Liver (tissue), 9 donors: Measurements from ENCODE around the gene LYZL6. TPM values are rescaled to one million over a fixed set of nuclear protein-coding genes. Genes with fewer than 3 reads are reported as not detected.

Experiments
- DNase-seq: peaks from one replicate; pipeline ENCODE4 v3.0.0-alpha.2; 2017; ENCODE audit warnings: low spot score
- H3K27ac ChIP-seq, 2 donors: one replicate each; pipeline ENCODE4 v1.7.0; 2013; ENCODE audit warnings: inconsistent platforms in 2 of 2, low read length in 2 of 2, control low read depth in 1 of 2, low read depth in 1 of 2, mild to moderate bottlenecking in 1 of 2
- H3K27me3 ChIP-seq, 4 donors: one replicate each; pipeline versions ENCODE4 v1.6.1 to v1.7.0; 2013; ENCODE audit warnings: low read length in 3 of 4, inconsistent platforms in 1 of 4, mild to moderate bottlenecking in 1 of 4, moderate library complexity in 1 of 4; ENCODE audit not compliant: control insufficient read depth in 4 of 4, insufficient read depth in 4 of 4
- H3K36me3 ChIP-seq, 4 donors: one replicate each; pipeline versions ENCODE4 v1.6.1 to v1.7.0; 2013; ENCODE audit warnings: low read length in 3 of 4, mild to moderate bottlenecking in 3 of 4, low read depth in 1 of 4, moderate library complexity in 1 of 4; ENCODE audit not compliant: control insufficient read depth in 4 of 4, insufficient read depth in 3 of 4
- H3K4me1 ChIP-seq, 4 donors: one replicate each; pipeline versions ENCODE4 v1.6.1 to v1.7.0; 2013; ENCODE audit warnings: low read length in 3 of 4, mild to moderate bottlenecking in 3 of 4, moderate library complexity in 1 of 4; ENCODE audit not compliant: control insufficient read depth in 4 of 4, insufficient read depth in 4 of 4
- H3K4me3 ChIP-seq, 3 donors: one replicate each; pipeline versions ENCODE4 v1.6.1 to v1.7.0; 2013; ENCODE audit warnings: low read length in 3 of 3, control low read depth in 1 of 3, low read depth in 1 of 3, mild to moderate bottlenecking in 1 of 3
- H3K9ac ChIP-seq, 2 donors: one replicate each; pipeline ENCODE4 v1.7.0; 2013; ENCODE audit warnings: low read length in 2 of 2, mild to moderate bottlenecking in 2 of 2, moderate library complexity in 2 of 2, control low read depth in 1 of 2, low read depth in 1 of 2
- H3K9me3 ChIP-seq, 4 donors: one replicate each; pipeline versions ENCODE4 v1.6.1 to v1.7.0; 2013; ENCODE audit warnings: low read length in 3 of 4; ENCODE audit not compliant: control insufficient read depth in 4 of 4
- ATF3 ChIP-seq: IDR thresholded peaks from 2 replicates; pipeline ENCODE4 v1.6.1; 2016; ENCODE audit warnings: antibody characterized with exemption
- CTCF ChIP-seq: fragments of 150-350 bp; IDR thresholded peaks from 2 replicates; pipeline ENCODE4 v1.5.1; 2017; ENCODE audit warnings: improper control_type of control experiment, low read depth, low read length; ENCODE audit not compliant: missing input control
- EGR1 ChIP-seq, 2 donors: IDR thresholded peaks; 2 replicates each; pipeline ENCODE4 v1.6.1; 2016 to 2018; ENCODE audit warnings: antibody characterized with exemption in 2 of 2, low read depth in 2 of 2
- FOXA2 ChIP-seq: IDR thresholded peaks from 2 replicates; pipeline ENCODE4 v1.6.1; 2016; ENCODE audit warnings: antibody characterized with exemption
- GABPA ChIP-seq, 2 donors: IDR thresholded peaks in 1 of 2; conservative IDR thresholded peaks in 1 of 2; 2 replicates each; pipeline ENCODE4 v1.6.1; 2016; ENCODE audit warnings: antibody characterized with exemption in 2 of 2, mild to moderate bottlenecking in 1 of 2, moderate library complexity in 1 of 2
- HNF4A ChIP-seq, 2 donors: conservative IDR thresholded peaks; 2 replicates each; pipeline ENCODE4 v1.6.1; 2016; ENCODE audit warnings: antibody characterized with exemption in 2 of 2, mild to moderate bottlenecking in 2 of 2
- RAD21 ChIP-seq, 2 donors: IDR thresholded peaks; 2 replicates each; pipeline ENCODE4 v1.6.1; 2016; ENCODE audit warnings: antibody characterized with exemption in 2 of 2, mild to moderate bottlenecking in 2 of 2
- RXRA ChIP-seq, 2 donors: IDR thresholded peaks; 2 replicates each; pipeline ENCODE4 v1.6.1; 2017 to 2018; ENCODE audit warnings: antibody characterized with exemption in 2 of 2, mild to moderate bottlenecking in 1 of 2
- SP1 ChIP-seq: IDR thresholded peaks from 2 replicates; pipeline ENCODE4 v1.6.1; 2018; ENCODE audit warnings: antibody characterized with exemption, mild to moderate bottlenecking
- ZBTB33 ChIP-seq: IDR thresholded peaks from 2 replicates; pipeline ENCODE4 v1.6.1; 2016; ENCODE audit warnings: antibody characterized with exemption
- WGBS: extraction: QIAGEN DNeasy Blood & Tissue Kit; methylation state at CpG from one replicate; pipeline ENCODE4 v1.1.7; 2013; 5-methylcytosine and 5-hydroxymethylcytosine counted together
- polyA plus RNA-seq, 2 donors: library from polyadenylated mRNA; stranded (reverse) in 1 of 2; unstranded in 1 of 2; fragments of 200-250 nt in 1 of 2; fragments of >200 nt in 1 of 2; fragmentation: Nextera tagmentation in 1 of 2; extraction: Ambion mirVana in 1 of 2; gene quantifications; one replicate each; pipeline versions ENCODE4 v1.2.1 to v1.2.3, GENCODE V29; 2013 to 2015
- total RNA-seq, 2 donors: library from RNA; depleted of rRNA; stranded (reverse); fragments of >200 nt; gene quantifications; one replicate each; pipeline ENCODE4 v1.2.3, GENCODE V29; 2014
- TF ChIP-seq, protein P1 (sequence below): IDR thresholded peaks from 2 replicates; pipeline ENCODE4 v1.6.1; 2016; ENCODE audit warnings: antibody characterized with exemption
- TF ChIP-seq, protein P2 (sequence below): IDR thresholded peaks from 2 replicates; pipeline ENCODE4 v1.6.1; 2016; ENCODE audit warnings: antibody characterized with exemption, mild to moderate bottlenecking
- donor health status: healthy.
- donor health status: healthy.
- donor health status: healthy.
- donor health status: healthy.
- donor health status: healthy.

LYZL6 gene
- total and polyA plus RNA-seq, 4 donors = not detected

DNA sequence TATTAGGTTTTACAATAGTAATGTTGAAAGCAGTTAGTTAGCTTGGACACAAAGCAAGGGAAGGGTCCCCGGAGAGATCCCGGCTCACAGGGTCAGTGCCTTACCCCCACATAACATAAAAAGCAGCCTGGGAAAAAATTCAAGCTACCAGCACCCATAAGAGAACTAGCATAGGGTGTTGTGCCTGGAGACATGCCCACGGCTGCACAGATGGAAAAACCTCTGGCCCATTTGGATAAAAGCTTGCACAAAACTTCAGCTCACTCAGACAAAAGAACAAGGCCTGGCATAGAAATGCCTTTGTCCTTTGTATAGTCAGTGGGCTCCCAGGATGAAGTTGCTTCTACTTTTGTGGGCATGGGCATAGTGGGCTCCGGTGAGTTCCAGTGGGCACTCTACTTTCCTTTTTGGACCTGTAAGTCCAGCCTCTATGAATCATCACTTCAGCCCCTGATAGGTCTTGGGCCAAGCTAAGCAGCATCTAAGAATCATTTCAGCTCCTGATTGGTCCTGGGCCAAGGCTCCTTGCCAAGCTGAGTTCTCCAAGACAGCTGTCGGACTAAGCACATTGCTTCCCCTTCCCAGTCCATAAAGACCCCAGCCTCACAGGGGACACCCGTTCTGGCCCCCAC is 11.6 kb downstream of the LYZL6 start (continued):
- TF ChIP-seq CTCF = no peak
- no peak for TF ChIP-seq RAD21 (IDR thresholded peaks at IDR 0.05)
- no peak for TF ChIP-seq GABPA (IDR thresholded peaks at IDR 0.05 in 1 of 2, conservative IDR thresholded peaks at IDR 0.05 in 1 of 2)

DNA sequence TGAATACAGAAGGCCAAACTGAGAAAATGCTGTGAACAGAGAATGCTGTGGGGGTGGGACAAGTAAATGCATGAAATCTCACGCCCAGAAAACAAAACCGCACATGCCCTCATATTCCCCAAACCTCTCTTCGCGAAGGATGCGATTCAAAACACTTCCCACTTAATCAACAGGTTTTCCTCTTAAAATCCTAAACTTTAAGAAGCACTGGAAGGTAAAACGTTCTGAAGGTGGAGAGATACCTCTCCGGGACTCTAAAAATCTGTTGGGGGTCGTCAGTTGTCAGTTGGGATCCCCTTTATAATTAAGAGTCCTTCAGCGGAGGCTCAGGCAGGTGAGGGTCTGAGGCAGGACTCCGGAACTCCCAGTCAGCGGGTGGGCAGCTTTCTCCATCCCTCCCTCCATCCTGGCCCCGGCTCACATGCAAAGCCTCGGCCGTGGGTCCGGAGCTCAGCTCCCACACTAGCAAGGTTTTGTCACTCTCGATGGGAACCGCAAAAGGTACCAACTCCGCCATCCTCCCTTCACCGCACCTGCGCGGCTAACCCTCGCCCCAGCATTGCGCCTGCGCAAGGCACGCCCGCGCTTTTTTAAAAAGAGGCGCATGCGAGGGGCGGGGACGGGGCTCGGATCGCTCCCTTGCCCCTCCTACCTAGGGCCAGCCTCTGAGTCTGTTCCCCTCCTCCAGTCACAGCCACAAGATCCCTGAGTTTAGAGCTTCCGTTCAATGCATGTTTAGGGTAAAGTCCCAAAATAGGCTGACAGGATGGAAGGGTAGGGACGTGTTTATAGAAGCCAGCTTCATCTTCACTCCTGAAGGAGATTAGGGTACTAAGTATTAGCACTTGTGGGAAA is 13.1 kb downstream of the LYZL6 start, which contains the start of gene RDM1:
TSS of gene RDM1 (minus strand) at position 563 of the 855 bp plus-strand sequence. CDS start at position 517, 46 bp downstream.
- H3K4me3 ChIP-seq = peak within 1 kb of the TSS; percentile 41 to 61 (median 55)
- H3K27ac ChIP-seq = no peak within 1 kb of the TSS
- WGBS = 7% methylated on average over 35 of the region's 35 CpGs
- TF ChIP-seq RAD21 (IDR thresholded peaks at IDR 0.05) = peak in 1 of 2 donors; percentile 15
- no peak for TF ChIP-seq GABPA (IDR thresholded peaks at IDR 0.05 in 1 of 2, conservative IDR thresholded peaks at IDR 0.05 in 1 of 2)
- no peak for TF ChIP-seq FOXA2
- TF ChIP-seq ZBTB33 = no peak
- no peak for TF ChIP-seq ATF3
- TF ChIP-seq, protein P1, sequence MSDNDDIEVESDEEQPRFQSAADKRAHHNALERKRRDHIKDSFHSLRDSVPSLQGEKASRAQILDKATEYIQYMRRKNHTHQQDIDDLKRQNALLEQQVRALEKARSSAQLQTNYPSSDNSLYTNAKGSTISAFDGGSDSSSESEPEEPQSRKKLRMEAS = no peak
- no peak for TF ChIP-seq EGR1 (IDR thresholded peaks at IDR 0.05; ENCODE audit: low read depth in 2 of 2)
- TF ChIP-seq SP1 = no peak
- peak; percentile 86 for DNase-seq
- no peaks in the 10 kb centered on the region for H3K9me3 ChIP-seq
- H3K27me3 ChIP-seq = no peaks in the 10 kb centered on the region
- no peak within 1 kb of the TSS for H3K9ac ChIP-seq
- H3K36me3 ChIP-seq = no peaks in the 10 kb centered on the region
- H3K4me1 ChIP-seq = peaks cover 6 to 13% (median 10%) of the 10 kb centered on the region in 4 donors

DNA sequence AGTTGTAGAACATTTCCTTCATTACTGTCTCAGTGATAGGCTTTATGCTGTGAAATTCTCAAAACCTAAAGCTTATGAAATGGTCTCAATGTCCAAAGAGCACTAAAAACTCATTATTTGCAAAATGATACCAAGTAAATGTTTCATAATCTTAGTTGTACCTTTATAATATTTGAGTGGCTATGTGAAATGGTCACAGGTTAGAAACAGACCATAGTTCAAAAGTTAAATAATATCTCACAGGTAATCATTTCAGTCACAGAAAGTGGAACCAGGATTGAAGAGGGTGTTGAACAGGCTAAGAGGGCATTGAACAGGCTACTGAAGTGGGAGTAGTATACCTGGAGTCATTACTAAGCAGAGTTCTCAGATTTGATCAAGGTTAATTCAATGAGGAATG is 15.8 kb downstream of the LYZL6 start:
- Histone ChIP-seq H3K36me3 (no peaks in the 10 kb centered on the region), H3K27ac (no peak overlapping the region), H3K27me3 (no peaks in the 10 kb centered on the region), H3K9me3 (no peaks in the 10 kb centered on the region), H3K4me3 (no peak overlapping the region), H3K9ac (no peak overlapping the region), H3K4me1 (peaks cover 6 to 13% (median 10%) of the 10 kb centered on the region in 4 donors)
- DNase-seq = no peak
- no peak for TF ChIP-seq EGR1 (IDR thresholded peaks at IDR 0.05; ENCODE audit: low read depth in 2 of 2)
- peak in 1 of 2 donors; percentile 40 for TF ChIP-seq RXRA (IDR thresholded peaks at IDR 0.05)
- peak; percentile 20 to 56 for TF ChIP-seq HNF4A (conservative IDR thresholded peaks at IDR 0.05)
- TF ChIP-seq, protein P2, sequence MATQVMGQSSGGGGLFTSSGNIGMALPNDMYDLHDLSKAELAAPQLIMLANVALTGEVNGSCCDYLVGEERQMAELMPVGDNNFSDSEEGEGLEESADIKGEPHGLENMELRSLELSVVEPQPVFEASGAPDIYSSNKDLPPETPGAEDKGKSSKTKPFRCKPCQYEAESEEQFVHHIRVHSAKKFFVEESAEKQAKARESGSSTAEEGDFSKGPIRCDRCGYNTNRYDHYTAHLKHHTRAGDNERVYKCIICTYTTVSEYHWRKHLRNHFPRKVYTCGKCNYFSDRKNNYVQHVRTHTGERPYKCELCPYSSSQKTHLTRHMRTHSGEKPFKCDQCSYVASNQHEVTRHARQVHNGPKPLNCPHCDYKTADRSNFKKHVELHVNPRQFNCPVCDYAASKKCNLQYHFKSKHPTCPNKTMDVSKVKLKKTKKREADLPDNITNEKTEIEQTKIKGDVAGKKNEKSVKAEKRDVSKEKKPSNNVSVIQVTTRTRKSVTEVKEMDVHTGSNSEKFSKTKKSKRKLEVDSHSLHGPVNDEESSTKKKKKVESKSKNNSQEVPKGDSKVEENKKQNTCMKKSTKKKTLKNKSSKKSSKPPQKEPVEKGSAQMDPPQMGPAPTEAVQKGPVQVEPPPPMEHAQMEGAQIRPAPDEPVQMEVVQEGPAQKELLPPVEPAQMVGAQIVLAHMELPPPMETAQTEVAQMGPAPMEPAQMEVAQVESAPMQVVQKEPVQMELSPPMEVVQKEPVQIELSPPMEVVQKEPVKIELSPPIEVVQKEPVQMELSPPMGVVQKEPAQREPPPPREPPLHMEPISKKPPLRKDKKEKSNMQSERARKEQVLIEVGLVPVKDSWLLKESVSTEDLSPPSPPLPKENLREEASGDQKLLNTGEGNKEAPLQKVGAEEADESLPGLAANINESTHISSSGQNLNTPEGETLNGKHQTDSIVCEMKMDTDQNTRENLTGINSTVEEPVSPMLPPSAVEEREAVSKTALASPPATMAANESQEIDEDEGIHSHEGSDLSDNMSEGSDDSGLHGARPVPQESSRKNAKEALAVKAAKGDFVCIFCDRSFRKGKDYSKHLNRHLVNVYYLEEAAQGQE = no peak
